ENCODE results near the gene OCA2.

Gene OCA2

DNA sequence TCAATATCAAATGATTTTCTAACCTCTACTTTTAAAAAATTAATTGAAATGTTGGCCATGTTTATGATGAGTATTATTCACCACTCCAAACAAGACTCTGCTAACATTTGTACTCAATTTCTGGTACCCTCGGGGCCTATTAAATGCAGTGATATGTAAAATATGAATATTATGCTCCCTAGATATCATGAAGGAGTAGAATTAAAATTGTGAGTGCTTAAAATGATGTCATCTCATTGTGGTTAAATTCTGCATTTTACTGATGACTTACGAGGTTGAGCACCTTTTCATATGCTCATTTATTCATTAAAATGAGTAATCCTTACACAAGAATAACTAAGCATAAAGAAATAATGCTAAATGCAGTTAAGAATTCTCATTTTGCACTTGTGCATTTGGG is 159.9 kb downstream of the OCA2 start:
- DNase-seq (ENCODE audit: low read depth), result no peak

DNA sequence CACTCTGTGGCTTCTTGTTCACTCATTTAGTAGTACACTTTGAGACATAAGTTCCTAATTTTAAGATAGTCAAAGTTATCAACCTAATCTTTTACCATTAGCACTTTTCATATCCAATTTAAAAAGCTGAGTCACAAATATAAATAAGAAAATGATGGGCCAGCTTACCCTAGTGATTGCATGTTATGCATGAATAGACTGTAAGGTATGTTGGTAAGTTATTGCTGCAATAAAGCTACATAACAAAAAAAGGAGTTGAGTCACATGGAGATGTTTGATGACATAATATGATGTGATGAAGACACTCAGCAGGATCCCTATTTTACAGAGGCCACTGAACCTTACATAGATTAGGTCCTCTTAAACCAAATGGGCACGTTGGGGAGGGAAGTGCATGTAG is 161.3 kb downstream of the OCA2 start:
- DNase-seq (ENCODE audit: low read depth), result no peak

DNA sequence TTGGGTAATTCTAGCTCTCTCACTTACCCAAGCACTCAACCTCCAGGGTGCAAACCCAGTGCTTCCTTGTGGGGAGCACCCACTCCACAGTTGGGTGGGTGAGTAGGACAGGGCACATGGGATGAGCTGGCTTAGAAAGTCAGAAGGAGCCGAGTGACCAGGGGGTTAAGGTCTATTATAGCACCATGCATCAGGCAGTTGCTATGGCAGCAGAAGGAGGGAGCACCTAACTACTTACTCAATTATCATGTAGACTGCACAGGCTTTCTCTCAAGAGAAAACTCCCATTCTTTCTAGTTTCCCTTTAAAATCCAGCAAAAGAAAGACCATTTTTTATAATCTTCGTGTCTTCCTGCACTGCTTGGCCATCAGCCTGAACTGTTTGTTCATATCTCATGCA is 163.0 kb downstream of the OCA2 start:
- no peak for DNase-seq (ENCODE audit: low read depth)

DNA sequence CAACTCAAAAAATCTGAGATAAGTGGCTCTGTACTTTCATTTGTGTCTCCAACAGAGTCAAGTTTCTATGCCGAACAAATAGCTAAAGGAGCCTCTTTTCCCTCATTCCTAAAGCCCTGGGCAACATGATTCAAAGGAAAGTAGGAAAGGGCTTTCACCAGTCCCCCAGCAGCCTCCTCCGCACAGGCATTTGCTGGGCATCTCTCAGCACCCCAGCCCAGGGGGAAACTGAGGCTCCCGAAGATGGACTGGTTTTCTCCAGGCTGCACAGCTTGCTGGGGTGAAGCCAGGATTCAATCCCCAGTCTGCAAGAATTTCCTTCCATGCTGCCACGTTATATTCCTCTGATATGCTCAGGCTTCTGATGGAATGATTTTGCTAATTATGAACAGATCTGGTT is 163.8 kb downstream of the OCA2 start:
- no peak for DNase-seq (ENCODE audit: low read depth)

- DNase-seq (ENCODE audit: low read depth), result no peak
Measured at GRCh38 chr15:27934782-27935181, 164.3 kb downstream of the OCA2 start.

DNA sequence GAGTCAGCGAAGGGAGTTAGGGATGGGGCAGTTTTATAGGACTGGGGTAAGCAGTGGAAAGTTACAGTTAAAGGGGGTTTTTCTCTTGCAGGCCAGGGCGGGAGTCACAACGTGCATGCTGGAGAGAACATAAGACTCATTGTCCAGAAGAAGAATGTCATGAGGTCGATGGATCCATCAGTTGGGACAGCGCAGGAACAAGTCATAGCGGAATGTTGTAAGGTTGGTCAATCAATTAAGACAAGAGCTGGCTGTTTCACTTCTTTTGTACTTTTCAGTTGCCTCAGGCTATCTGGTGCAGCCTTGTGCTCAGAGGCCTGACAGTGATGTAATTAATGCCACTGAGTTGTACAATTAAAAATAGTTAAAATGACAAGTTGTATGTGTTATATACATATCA is 165.6 kb downstream of the OCA2 start:
- no peak for DNase-seq (ENCODE audit: low read depth)

GRCh38 chr15:27932600-27932999 is 166.5 kb downstream of the OCA2 start:
- DNase-seq (ENCODE audit: low read depth), result no peak

DNA sequence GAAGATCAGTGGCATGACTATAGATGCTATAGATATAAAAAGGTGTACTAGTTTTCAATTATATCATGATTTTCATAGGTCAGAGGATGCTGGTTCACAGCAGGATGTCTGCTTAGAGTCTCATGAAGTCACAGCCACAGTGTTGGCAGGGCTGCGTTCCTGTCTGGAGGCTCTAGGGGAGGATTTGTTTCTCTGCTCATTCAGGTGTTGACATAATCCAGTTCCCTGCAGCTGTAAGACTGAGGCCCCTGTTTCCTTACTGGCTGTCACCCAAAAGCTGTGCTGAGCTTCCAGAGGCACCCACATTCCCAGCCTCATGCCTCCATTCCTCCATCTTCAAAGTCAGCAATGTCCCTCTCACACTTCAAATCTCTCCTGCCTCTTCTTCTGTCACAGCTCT is 170.7 kb downstream of the OCA2 start:
- no peak for DNase-seq (ENCODE audit: low read depth)

DNA sequence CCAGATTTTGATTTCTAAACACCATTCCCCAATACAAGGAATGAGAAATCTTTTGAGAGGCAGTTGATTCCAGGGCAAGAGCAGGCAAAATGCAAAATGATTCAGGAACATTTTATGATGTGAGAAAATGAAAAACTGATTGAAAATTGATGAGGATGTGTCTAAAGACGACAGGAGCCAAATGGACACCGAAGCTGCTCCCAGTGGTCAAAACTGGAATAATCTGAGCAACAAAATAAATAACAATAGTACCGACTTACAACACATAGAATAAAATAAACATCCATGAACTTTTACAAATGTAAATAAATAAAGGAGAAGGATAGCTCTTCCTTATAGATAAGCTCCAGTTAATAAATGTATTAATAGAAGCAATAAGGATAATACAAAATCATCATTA is 186.8 kb downstream of the OCA2 start:
- DNase-seq (ENCODE audit: low read depth), result no peak

DNA sequence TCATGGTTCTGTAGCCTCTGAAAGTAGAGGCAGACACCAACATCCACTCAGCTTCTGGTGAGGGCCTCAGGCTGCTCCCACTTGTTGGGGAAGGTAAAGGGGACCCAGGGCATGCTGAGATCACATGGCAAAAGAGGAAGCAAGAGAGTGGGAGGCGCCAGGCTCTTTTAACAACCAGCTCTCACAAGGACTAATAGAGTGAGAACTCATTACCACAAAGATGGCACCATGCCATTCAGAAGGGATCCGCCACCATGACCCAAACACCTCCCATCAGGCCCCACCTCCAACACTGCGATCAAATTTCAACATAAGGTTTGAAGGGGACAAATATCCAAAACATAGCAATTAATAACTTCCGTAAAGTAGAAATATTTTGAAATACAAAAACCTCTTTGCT is 192.3 kb downstream of the OCA2 start:
- DNase-seq (ENCODE audit: low read depth), result no peak

DNA sequence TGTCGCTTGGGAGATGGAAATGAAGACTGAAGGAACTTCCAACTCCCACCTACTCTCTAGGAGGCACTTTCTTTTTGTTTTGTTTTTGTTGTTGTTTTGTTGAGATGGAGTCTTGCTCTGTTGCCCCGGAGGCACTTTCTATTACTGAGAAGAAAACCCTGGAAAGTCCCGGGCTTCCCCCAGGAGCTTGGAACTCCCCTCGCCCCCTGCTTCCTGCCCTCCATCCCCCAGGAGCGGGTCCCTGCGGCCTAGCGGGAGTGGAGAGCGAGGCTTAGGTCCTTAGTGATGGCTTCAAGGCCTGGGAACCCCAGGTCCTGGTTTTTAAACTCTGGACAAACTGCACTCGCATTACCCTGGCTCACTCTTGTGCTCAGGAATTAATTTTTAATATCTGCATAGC is 195.7 kb downstream of the OCA2 start:
- DNase-seq (ENCODE audit: low read depth), result no peak

DNA sequence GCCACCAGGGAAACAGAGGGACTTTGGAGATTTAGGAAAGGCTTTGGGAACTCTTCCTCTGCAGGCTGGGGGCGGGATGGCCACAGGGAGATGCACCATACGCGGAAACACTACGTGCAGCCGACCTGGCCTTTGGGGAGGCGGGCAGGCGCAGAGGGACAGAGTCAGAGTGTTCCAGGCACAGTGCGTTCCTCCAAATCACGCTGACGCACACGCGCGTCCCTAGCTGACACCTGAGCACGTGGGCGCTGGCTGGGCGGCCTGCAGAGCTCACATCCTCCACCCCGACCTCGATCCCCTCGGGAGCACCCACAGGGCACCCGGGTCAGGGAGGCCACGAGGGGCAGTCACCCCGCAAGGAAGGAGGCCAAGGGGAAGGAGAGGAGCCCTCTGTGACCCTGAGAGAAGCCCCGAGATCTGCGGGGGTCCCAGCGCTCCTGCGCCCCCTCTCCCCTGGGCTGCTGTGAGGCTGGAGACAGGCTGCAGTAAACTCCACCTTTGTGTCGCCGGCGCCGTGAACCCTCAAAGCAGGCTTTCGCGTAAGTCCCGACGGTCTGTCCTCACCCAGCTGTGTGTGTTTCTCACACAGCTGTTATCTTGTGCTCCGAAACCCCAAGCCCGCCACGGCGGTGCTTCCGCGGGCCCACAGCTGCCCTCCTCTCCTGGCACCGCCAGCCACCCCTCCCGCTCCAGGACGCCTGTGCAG is 196.3 kb downstream of the OCA2 start:
- no peak for DNase-seq (ENCODE audit: low read depth)

DNA sequence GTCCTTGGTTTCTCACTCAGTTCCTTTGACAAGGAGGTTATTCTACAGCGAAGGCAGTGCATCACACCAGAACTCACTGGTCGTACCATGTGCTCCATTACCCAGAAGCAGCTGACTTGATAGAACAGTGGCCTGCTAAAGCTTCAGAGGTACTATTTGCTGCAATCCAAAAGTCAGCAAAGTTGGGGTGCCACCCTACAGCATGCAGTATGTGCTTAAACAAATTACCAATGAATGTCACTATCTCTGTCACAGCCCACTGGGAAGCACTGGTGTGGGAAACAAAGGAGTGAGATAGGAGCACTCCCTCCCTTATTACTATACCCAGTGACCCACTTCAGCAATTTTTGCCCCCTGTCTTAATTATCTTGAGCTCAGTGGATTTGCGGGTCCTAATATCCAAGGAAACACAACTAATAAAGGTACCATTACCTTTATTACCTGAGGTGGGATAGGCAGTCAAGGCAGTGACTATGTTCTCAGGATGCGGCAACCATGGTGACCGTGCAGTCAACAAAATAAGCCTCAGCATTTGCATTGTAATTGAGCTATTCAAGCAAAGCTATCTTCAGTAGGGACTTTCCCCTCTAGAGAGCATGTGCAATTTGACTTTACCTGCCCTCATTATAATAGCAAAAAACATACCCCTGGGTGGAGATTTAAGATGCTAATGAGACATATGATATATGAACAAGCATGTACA is 199.4 kb downstream of the OCA2 start:
- DNase-seq (ENCODE audit: low read depth), result no peak

- no peak for DNase-seq (ENCODE audit: low read depth)
Measured at GRCh38 chr15:27897481-27897880, 201.6 kb downstream of the OCA2 start.

GRCh38 chr15:27894645-27895044 is 204.5 kb downstream of the OCA2 start:
- no peak for DNase-seq (ENCODE audit: low read depth)

DNA sequence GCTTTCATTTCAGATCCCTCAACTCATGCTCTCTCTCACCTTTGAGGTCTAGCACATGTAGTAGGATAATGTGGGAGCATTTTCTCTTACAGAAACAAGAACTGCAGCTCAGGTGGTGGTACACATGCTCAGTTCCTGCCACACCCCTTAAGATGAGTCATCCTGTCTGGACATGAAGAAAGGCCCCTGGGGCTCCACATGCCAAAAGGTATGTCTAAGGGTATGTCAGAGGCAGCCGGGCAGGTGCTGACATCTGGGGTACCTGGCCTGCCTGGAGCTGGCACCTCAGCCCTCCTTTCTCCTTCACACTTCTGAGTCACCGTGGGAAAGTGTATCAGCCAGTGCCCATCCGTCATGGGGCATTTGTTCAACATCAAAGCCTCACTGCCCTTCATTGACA is 209.9 kb downstream of the OCA2 start:
- DNase-seq (ENCODE audit: low read depth), result no peak

DNA sequence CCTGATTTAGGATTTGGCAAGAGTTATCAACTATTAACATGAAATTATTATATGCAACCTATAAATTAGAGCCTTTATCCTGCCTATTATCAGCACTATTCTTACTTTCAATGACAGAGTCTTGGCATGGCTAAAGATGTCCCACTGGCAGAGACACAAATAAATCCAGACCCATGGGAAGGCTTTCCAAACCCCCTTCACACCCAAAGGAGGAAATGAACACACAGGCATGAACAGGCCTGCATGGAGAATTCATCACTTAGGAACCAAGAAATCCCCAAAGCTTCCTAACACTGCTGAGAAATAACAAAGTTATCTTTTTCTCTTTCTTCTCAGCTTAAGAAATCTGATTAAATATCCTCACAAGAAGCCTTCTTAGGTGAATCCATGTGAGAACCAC is 213.9 kb downstream of the OCA2 start:
- no peak for DNase-seq (ENCODE audit: low read depth)

GRCh38 chr15:27884726-27885125 is 214.4 kb downstream of the OCA2 start:
- DNase-seq (ENCODE audit: low read depth), result no peak

- no peak for DNase-seq (ENCODE audit: low read depth)
Measured at GRCh38 chr15:27878841-27879240, 220.3 kb downstream of the OCA2 start.

- DNase-seq (ENCODE audit: low read depth), result no peak
Measured at GRCh38 chr15:27873828-27874227, 225.3 kb downstream of the OCA2 start.

DNA sequence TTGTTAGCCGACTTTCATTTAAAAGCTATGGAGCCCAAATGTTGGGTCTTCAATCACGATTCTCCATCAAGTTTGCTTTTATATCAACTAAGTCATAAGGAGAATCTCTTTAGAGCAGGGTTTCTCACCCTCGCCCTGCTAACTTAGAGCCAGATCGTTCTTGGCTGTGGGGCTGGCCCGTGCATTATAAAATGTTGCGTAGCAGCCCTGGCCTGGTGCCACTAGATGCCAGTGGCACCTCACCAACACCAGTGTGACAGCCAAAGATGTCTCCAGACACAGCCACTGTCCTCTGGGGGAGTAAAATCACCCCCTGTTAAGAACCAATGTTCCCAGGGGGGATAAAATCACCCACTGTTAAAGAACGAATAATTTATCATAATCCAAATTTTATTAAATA is 226.1 kb downstream of the OCA2 start:
- DNase-seq (ENCODE audit: low read depth), result no peak

GRCh38 chr15:27872355-27872754 is 226.8 kb downstream of the OCA2 start:
- DNase-seq (ENCODE audit: low read depth), result no peak

GRCh38 chr15:27871902-27872260 is 227.2 kb downstream of the OCA2 start:
- DNase-seq (ENCODE audit: low read depth), result no peak
